DMS114 treated with DMSO at 0.1 percent for 48 hours (cell line): Measurements from ENCODE around the gene DESI2.
"Not testable (repeated sequence)": the region's sequence is repeated elsewhere in the genome, so short reads cannot be mapped to it uniquely, and the experiment has no call there.

Experiments used
- DNase-seq: peaks from one replicate; lab custom pipeline; 2025; ENCODE audit not compliant: unreplicated experiment; lab: John Stamatoyannopoulos, UW

Gene DESI2

GRCh38 chr1:244654108-244655038 is 1.4 kb downstream of the DESI2 start:
- DNase-seq, result no peak

GRCh38 chr1:244655186-244655585 is 2.3 kb downstream of the DESI2 start:
- DNase-seq, result no peak

GRCh38 chr1:244657421-244657820 is 4.5 kb downstream of the DESI2 start:
- no peak for DNase-seq

GRCh38 chr1:244659694-244660093 is 6.8 kb downstream of the DESI2 start:
- DNase-seq, result no peak

- DNase-seq, result no peak
These were observed 7.7 kb downstream of the DESI2 start for GRCh38 chr1:244660595-244660994.

- not testable (repeated sequence) for DNase-seq
These were observed 8.8 kb downstream of the DESI2 start for GRCh38 chr1:244661569-244662312.

- DNase-seq, result no peak
These were observed 9.7 kb downstream of the DESI2 start for GRCh38 chr1:244662599-244662998.

GRCh38 chr1:244664353-244664752 is 11.4 kb downstream of the DESI2 start:
- no peak for DNase-seq

- no peak for DNase-seq
These were observed 12.9 kb downstream of the DESI2 start for GRCh38 chr1:244665771-244666217.

GRCh38 chr1:244666672-244667418 is 13.9 kb downstream of the DESI2 start:
- DNase-seq, result not testable (repeated sequence)

GRCh38 chr1:244667797-244668196 is 14.9 kb downstream of the DESI2 start:
- no peak for DNase-seq

GRCh38 chr1:244672946-244673682 is 20.2 kb downstream of the DESI2 start:
- no peak for DNase-seq

- no peak for DNase-seq
These were observed 21.5 kb downstream of the DESI2 start for GRCh38 chr1:244674446-244674845.

- no peak for DNase-seq
These were observed 22.2 kb downstream of the DESI2 start for GRCh38 chr1:244675167-244675566.

GRCh38 chr1:244678697-244679096 is 25.8 kb downstream of the DESI2 start:
- DNase-seq, result no peak

- DNase-seq, result no peak
These were observed 27.7 kb downstream of the DESI2 start for GRCh38 chr1:244680667-244681066.

GRCh38 chr1:244682087-244682486 is 29.2 kb downstream of the DESI2 start:
- DNase-seq, result not testable (repeated sequence)

- DNase-seq, result no peak
These were observed 43.0 kb downstream of the DESI2 start for GRCh38 chr1:244695937-244696336.

- no peak for DNase-seq
These were observed 46.8 kb downstream of the DESI2 start for GRCh38 chr1:244699741-244700140.

- no peak for DNase-seq
These were observed 47.9 kb downstream of the DESI2 start for GRCh38 chr1:244700808-244701207.

- DNase-seq, result no peak
These were observed 49.7 kb downstream of the DESI2 start for GRCh38 chr1:244702620-244703019.
